AG10803 (cell line): ENCODE measurements around the gene COL23A1.

Source experiments
- DNase-seq: peaks from one replicate; pipeline ENCODE4 v3.0.0; 2010; ENCODE audit warnings: low read depth
- H3K4me3 ChIP-seq: 2 replicates; pipeline ENCODE4 v1.5.1; 2011; ENCODE audit warnings: mild to moderate bottlenecking, low read length, control low read depth
- CTCF ChIP-seq: conservative IDR thresholded peaks from 2 replicates; pipeline ENCODE4 v1.5.1; 2011; ENCODE audit warnings: mild to moderate bottlenecking, low read length, control low read depth, inconsistent platforms

The COL23A1 gene

GRCh38 chr5:178525906-178526732 lies 64.1 kb downstream of the COL23A1 start:
- no peak overlapping the region for H3K4me3 ChIP-seq
- DNase-seq, result no peak
- TF ChIP-seq CTCF, result no peak

- no peak for TF ChIP-seq CTCF
- no peak for DNase-seq
- H3K4me3 ChIP-seq, result no peak overlapping the region
Measured at GRCh38 chr5:178524093-178524882, 65.9 kb downstream of the COL23A1 start.

DNA sequence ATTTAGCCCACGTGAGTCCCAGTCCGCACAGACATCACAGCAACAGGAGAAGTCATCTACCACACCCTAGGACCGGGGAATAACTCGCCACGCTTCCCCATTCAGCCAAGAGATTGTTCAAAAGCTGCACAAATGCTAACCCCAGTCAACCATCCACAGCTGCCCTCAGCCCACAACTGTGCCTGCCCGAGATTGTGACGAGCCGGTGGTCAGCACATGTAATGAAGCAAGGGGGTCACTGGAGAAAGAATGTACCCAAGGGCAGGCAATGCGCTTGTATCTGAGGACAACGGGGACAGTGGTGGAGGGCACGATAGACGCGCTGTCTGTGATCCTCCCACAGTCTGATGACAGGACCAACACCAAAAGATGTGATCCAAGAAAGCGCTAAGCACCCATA lies 67.8 kb downstream of the COL23A1 start:
- no peak overlapping the region for H3K4me3 ChIP-seq
- no peak for TF ChIP-seq CTCF
- no peak for DNase-seq

GRCh38 chr5:178520851-178521250 lies 69.3 kb downstream of the COL23A1 start:
- TF ChIP-seq CTCF, result no peak
- H3K4me3 ChIP-seq, result no peak overlapping the region
- no peak for DNase-seq

DNA sequence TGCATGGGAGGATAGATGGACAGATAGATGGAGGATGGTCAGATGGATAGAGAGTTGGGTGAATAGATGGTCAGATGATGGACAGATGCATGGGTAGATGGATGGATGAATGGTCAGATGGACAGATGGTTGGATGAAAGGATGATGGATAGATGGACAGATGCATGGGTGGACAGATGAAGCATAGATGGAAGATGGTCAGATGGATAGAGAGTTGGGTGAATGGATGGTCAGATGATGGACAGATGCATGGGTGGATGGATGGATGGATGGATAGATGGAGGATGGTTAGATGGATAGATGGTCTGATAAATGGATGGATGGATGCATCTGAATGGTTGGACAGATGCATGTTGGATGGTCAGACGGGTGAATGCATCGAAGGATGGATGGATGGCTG lies 70.4 kb downstream of the COL23A1 start:
- DNase-seq, result no peak
- no peak overlapping the region for H3K4me3 ChIP-seq
- TF ChIP-seq CTCF, result no peak

DNA sequence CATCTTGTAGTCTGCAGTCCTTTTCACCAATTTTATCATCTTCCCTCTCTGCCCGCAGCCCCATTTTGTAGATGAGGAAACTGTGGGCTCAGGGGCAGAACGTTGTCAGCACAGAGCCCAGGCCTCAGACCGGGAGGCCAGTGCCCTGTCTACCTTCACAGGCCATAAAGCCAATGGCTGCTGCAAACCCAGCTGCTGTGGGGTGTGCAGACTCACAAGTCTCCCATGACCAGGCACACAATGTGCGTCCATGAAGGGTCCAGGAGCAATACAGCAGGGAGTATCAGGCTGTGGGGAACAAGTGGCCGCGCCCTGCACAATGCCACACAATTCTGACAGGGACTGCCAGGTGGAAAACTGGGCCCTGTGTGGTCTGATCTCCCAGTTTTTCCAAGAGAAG lies 71.0 kb downstream of the COL23A1 start:
- TF ChIP-seq CTCF, result no peak
- no peak for DNase-seq
- no peak overlapping the region for H3K4me3 ChIP-seq
